ENCODE results near the gene RIMKLA. TPM values are rescaled to one million over a fixed set of nuclear protein-coding genes. Genes with fewer than 3 reads are reported as not detected.

RIMKLA gene
- total RNA-seq, 2 donors from 2014 or later, result 3.8 to 4.7 TPM

- Histone ChIP-seq H3K4me1 (peaks cover 0 to 27% of the 10 kb centered on the region in 2 donors), H3K27me3 (no peaks in the 10 kb centered on the region), H3K4me3 (no peak overlapping the region), H3K27ac (no peak overlapping the region), H3K36me3 (no peaks in the 10 kb centered on the region), H3K9me3 (no peaks in the 10 kb centered on the region)
- no peak for DNase-seq (ENCODE audit: low spot score)
- TF ChIP-seq CTCF (IDR thresholded peaks at IDR 0.05), result no peak
Measured at GRCh38 chr1:42424201-42424600, 43.6 kb downstream of the RIMKLA start.

GRCh38 chr1:42427240-42427639, 46.6 kb downstream of the RIMKLA start:
- Histone ChIP-seq H3K4me3 (no peak overlapping the region), H3K4me1 (no peaks in the 10 kb centered on the region), H3K27me3 (no peaks in the 10 kb centered on the region), H3K36me3 (no peaks in the 10 kb centered on the region), H3K27ac (no peak overlapping the region), H3K9me3 (no peaks in the 10 kb centered on the region)
- no peak for TF ChIP-seq CTCF (IDR thresholded peaks at IDR 0.05)
- no peak for DNase-seq (ENCODE audit: low spot score)

GRCh38 chr1:42429603-42430002, 49.0 kb downstream of the RIMKLA start:
- DNase-seq (ENCODE audit: low spot score), result no peak
- no peaks in the 10 kb centered on the region for H3K27me3 ChIP-seq
- H3K27ac ChIP-seq, result no peak overlapping the region
- no peak overlapping the region for H3K4me3 ChIP-seq
- TF ChIP-seq CTCF (IDR thresholded peaks at IDR 0.05), result no peak
- H3K9me3 ChIP-seq, result no peaks in the 10 kb centered on the region
- peaks cover 0 to 6% of the 10 kb centered on the region in 2 donors for H3K4me1 ChIP-seq
- no peaks in the 10 kb centered on the region for H3K36me3 ChIP-seq

- Histone ChIP-seq H3K4me1 (peaks cover 0 to 6% of the 10 kb centered on the region in 2 donors), H3K4me3 (no peak overlapping the region), H3K36me3 (no peaks in the 10 kb centered on the region), H3K27ac (no peak overlapping the region), H3K9me3 (no peaks in the 10 kb centered on the region), H3K27me3 (no peaks in the 10 kb centered on the region)
- TF ChIP-seq CTCF (IDR thresholded peaks at IDR 0.05), result no peak
- no peak for DNase-seq (ENCODE audit: low spot score)
Measured at GRCh38 chr1:42430286-42431135, 49.9 kb downstream of the RIMKLA start.

GRCh38 chr1:42431514-42431913, 50.9 kb downstream of the RIMKLA start:
- no peak for TF ChIP-seq CTCF (IDR thresholded peaks at IDR 0.05)
- DNase-seq (ENCODE audit: low spot score), result no peak
- no peak overlapping the region for H3K27ac ChIP-seq

More at GRCh38 chr1:42431514-42431913, 50.9 kb downstream of the RIMKLA start:
- Histone ChIP-seq H3K4me1 (peaks cover 0 to 6% of the 10 kb centered on the region in 2 donors), H3K27me3 (no peaks in the 10 kb centered on the region), H3K9me3 (no peaks in the 10 kb centered on the region), H3K4me3 (no peak overlapping the region), H3K36me3 (no peaks in the 10 kb centered on the region)

Measured in right atrium auricular region (tissue), 2 donors.